Measurements from ENCODE around the gene BRD1. TPM values are rescaled to one million over a fixed set of nuclear protein-coding genes. Genes with fewer than 3 reads are reported as not detected.
"Not testable (repeated sequence)": the region's sequence is repeated elsewhere in the genome, so short reads cannot be mapped to it uniquely, and the experiment has no call there.

Gene BRD1
- total RNA-seq, 4 donors from 2014 or later, result 17.9 to 47.4 (median 37.9) TPM

DNA sequence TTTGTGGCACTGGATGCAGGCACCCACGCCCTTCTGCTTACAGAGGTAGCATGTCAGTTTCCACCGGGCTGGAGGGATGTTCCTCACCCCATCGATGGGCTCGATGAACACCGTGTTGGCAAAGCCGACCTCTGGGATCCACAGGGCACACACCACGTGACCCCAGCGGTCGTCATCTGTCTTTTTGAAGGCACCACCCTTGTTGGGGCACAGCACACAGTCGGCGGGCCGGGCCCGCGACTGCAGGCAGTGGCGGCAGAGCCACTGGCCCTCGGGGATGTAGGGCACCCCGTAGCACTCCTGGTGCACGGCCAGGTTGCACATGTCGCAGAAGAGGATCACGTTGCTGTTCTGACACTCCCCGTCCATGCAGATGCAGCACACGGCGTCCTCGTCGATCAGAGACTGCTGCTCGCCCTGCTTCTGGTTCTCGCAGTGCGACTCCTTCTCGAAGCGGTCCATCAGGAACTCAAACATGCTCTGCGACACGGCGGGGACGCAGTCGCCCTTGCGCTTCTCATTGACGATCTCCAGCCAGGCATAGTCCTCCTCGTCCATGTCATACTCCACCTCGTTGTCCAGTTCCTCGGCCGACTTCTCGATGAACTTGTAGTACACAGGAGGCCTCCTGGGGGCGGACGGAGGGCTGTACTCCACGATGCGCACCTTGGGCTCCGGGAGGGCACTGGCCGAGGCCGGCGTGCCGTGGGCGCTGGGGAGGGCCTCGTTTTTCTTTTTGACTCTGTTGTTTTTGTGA, 4.2 kb downstream of the BRD1 start:
- intact Hi-C loops (cut with DNase I; ENCODE audit: low total_unique reads), result no loop called here
- Histone ChIP-seq H3K36me3 (no peaks in the 10 kb centered on the region), H3K4me3 (no peak overlapping the region), H3K27ac (no peak overlapping the region), H3K27me3 (no peaks in the 10 kb centered on the region), H3K9me3 (no peaks in the 10 kb centered on the region), H3K4me1 (peaks cover 4 to 20% of the 10 kb centered on the region in 2 donors)
- TF ChIP-seq POLR2A (IDR thresholded peaks at IDR 0.05) (no peak), CTCF (IDR thresholded peaks at IDR 0.05) (no peak)
- DNase-seq, result no peak

DNA sequence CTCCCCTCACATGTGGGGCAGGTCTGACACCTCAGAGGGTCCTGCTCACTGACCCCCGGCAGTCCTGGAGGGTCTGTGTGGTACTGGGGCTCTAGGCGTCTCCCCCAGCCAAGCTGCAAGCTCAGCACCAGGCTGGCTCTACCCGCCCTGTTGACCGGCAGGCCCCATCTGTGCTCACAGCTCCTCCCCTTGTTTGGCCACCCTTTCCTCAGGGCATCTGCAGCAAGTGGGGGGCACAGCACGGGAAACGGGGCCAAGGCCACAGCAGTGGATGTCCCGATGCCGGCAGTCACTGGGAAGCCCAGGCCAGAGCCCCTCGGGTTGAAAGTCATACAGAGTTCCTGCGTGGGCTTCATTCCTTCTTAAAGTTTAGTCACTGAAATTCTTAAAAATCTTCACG, 5.9 kb downstream of the BRD1 start:
- intact Hi-C loops (cut with DNase I; ENCODE audit: low total_unique reads); DNase-seq; H3K4me3 ChIP-seq; H3K36me3 ChIP-seq; H3K9me3 ChIP-seq; H3K27me3 ChIP-seq; H3K27ac ChIP-seq: not testable (repeated sequence)
- H3K4me1 ChIP-seq, result peaks cover 4 to 20% of the 10 kb centered on the region in 2 donors

GRCh38 chr22:49820984-49821383, 6.7 kb downstream of the BRD1 start:
- Histone ChIP-seq H3K27me3 (no peaks in the 10 kb centered on the region), H3K4me1 (peaks cover 4 to 19% of the 10 kb centered on the region in 2 donors), H3K9me3 (no peaks in the 10 kb centered on the region), H3K36me3 (no peaks in the 10 kb centered on the region), H3K4me3 (no peak overlapping the region), H3K27ac (no peak overlapping the region)
- no peak for DNase-seq
- TF ChIP-seq CTCF (IDR thresholded peaks at IDR 0.05), result no peak
- TF ChIP-seq POLR2A (IDR thresholded peaks at IDR 0.05), result no peak
- intact Hi-C loops (cut with DNase I; ENCODE audit: low total_unique reads), result no loop called here

DNA sequence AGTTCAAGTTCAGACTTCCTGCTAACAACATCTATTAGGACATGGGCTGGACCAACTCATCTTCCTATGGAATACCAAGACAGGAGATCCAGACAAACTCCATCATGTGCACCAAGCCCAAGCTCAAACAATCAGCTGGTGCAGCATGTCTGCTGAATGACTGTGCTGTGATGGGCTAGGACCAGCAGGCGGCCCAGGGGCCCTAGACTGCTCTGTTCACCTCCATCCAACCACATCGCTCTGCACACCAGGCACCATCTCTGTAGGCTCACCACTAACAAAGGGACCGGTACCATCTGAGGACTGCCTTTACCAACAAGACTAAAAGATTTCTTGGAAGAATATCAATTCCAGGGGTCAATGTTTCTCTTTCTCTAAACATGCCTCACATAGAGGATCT, 10.3 kb downstream of the BRD1 start:
- Histone ChIP-seq H3K4me3 (no peak overlapping the region), H3K27me3 (no peaks in the 10 kb centered on the region), H3K4me1 (peaks cover 0 to 6% of the 10 kb centered on the region in 2 donors), H3K27ac (no peak overlapping the region), H3K9me3 (no peaks in the 10 kb centered on the region), H3K36me3 (no peaks in the 10 kb centered on the region)
- intact Hi-C loops (cut with DNase I; ENCODE audit: low total_unique reads), result no loop called here
- DNase-seq, result no peak
- TF ChIP-seq POLR2A (IDR thresholded peaks at IDR 0.05) (no peak), CTCF (IDR thresholded peaks at IDR 0.05) (no peak)

- TF ChIP-seq CTCF (IDR thresholded peaks at IDR 0.05) (no peak), POLR2A (IDR thresholded peaks at IDR 0.05) (no peak)
- DNase-seq, result no peak
- Histone ChIP-seq H3K27ac (no peak overlapping the region), H3K4me1 (peaks cover 0 to 6% of the 10 kb centered on the region in 2 donors), H3K9me3 (no peaks in the 10 kb centered on the region), H3K27me3 (no peaks in the 10 kb centered on the region), H3K4me3 (no peak overlapping the region), H3K36me3 (no peaks in the 10 kb centered on the region)
- intact Hi-C loops (cut with DNase I; ENCODE audit: low total_unique reads), result no loop called here
These were observed 12.0 kb downstream of the BRD1 start for GRCh38 chr22:49815641-49816091.

Measured in uterus (tissue), 4 donors.